Ishikawa (cell line): ENCODE measurements around the gene CHMP6.

Source experiments
- CEBPB ChIP-seq: IDR thresholded peaks from 2 replicates; pipeline ENCODE4 v1.6.1; 2012
- CREB1 ChIP-seq: IDR thresholded peaks from 2 replicates; pipeline ENCODE4 v1.6.1; 2012; ENCODE audit warnings: low read depth
- EGR1 ChIP-seq: IDR thresholded peaks from 2 replicates; pipeline ENCODE4 v1.6.1; 2012
- EP300 ChIP-seq: IDR thresholded peaks from 2 replicates; pipeline ENCODE4 v1.6.1; 2012; ENCODE audit warnings: borderline replicate concordance
- FOXM1 ChIP-seq: IDR thresholded peaks from 2 replicates; pipeline ENCODE4 v1.6.1; 2012; ENCODE audit warnings: low read depth, borderline replicate concordance
- NFIC ChIP-seq: IDR thresholded peaks from 2 replicates; pipeline ENCODE4 v1.6.1; 2012
- RAD21 ChIP-seq: IDR thresholded peaks from 2 replicates; pipeline ENCODE4 v1.6.1; 2012; ENCODE audit warnings: low read depth
- TAF1 ChIP-seq: IDR thresholded peaks from 2 replicates; pipeline ENCODE4 v1.6.1; 2012; ENCODE audit warnings: low read depth, mild to moderate bottlenecking
- TCF12 ChIP-seq: IDR thresholded peaks from 2 replicates; pipeline ENCODE4 v1.6.1; 2012; ENCODE audit warnings: low read depth
- TEAD4 ChIP-seq: IDR thresholded peaks from 2 replicates; pipeline ENCODE4 v1.6.1; 2012
- YY1 ChIP-seq: IDR thresholded peaks from 2 replicates; pipeline ENCODE4 v1.6.1; 2012; ENCODE audit warnings: low read depth
- ZBTB7A ChIP-seq: IDR thresholded peaks from 2 replicates; pipeline ENCODE4 v1.6.1; 2012; ENCODE audit warnings: low read depth
- TF ChIP-seq, protein P1 (sequence below): IDR thresholded peaks from 2 replicates; pipeline ENCODE4 v1.6.1; 2012
- TF ChIP-seq, protein P2 (sequence below): IDR thresholded peaks from 2 replicates; pipeline ENCODE4 v1.6.1; 2012; ENCODE audit warnings: low read depth, mild to moderate bottlenecking
- TF ChIP-seq, protein P3 (sequence below): IDR thresholded peaks from 2 replicates; pipeline ENCODE4 v1.6.1; 2012

CHMP6 gene

GRCh38 chr17:81015136-81015535 is 23.5 kb downstream of the CHMP6 start:
- TF ChIP-seq CREB1 = no peak
- no peak for TF ChIP-seq TAF1
- no peak for TF ChIP-seq FOXM1
- TF ChIP-seq, protein P1, sequence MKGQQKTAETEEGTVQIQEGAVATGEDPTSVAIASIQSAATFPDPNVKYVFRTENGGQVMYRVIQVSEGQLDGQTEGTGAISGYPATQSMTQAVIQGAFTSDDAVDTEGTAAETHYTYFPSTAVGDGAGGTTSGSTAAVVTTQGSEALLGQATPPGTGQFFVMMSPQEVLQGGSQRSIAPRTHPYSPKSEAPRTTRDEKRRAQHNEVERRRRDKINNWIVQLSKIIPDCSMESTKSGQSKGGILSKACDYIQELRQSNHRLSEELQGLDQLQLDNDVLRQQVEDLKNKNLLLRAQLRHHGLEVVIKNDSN = no peak
- TF ChIP-seq EP300 = no peak
- no peak for TF ChIP-seq NFIC
- TF ChIP-seq TEAD4 = no peak

DNA sequence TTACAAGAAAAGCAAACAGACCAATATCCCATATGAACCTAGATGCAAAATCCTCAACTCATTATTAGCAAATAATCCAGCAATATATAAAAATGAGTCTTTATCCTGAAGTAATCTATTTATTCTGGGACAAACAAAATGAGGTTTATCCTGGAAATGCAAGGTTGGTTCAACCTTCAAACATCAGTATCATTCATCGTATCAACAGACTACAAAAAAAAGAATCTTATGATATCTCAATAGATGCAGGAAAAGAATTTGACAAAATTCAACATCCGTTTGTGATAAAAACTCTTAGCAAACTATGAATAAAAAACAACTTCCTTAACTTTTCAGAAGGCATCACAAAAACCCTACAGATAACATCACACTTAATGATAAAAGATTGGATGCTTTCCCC is 24.9 kb downstream of the CHMP6 start:
- no peak for TF ChIP-seq CEBPB
- no peak for TF ChIP-seq ZBTB7A
- TF ChIP-seq, protein P1 = no peak
- no peak for TF ChIP-seq FOXM1
- no peak for TF ChIP-seq EP300
- TF ChIP-seq RAD21 = no peak
- TF ChIP-seq, protein P2, sequence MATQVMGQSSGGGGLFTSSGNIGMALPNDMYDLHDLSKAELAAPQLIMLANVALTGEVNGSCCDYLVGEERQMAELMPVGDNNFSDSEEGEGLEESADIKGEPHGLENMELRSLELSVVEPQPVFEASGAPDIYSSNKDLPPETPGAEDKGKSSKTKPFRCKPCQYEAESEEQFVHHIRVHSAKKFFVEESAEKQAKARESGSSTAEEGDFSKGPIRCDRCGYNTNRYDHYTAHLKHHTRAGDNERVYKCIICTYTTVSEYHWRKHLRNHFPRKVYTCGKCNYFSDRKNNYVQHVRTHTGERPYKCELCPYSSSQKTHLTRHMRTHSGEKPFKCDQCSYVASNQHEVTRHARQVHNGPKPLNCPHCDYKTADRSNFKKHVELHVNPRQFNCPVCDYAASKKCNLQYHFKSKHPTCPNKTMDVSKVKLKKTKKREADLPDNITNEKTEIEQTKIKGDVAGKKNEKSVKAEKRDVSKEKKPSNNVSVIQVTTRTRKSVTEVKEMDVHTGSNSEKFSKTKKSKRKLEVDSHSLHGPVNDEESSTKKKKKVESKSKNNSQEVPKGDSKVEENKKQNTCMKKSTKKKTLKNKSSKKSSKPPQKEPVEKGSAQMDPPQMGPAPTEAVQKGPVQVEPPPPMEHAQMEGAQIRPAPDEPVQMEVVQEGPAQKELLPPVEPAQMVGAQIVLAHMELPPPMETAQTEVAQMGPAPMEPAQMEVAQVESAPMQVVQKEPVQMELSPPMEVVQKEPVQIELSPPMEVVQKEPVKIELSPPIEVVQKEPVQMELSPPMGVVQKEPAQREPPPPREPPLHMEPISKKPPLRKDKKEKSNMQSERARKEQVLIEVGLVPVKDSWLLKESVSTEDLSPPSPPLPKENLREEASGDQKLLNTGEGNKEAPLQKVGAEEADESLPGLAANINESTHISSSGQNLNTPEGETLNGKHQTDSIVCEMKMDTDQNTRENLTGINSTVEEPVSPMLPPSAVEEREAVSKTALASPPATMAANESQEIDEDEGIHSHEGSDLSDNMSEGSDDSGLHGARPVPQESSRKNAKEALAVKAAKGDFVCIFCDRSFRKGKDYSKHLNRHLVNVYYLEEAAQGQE = no peak
- TF ChIP-seq EGR1 = no peak

- no peak for TF ChIP-seq TAF1
- TF ChIP-seq TCF12 = no peak
- TF ChIP-seq TEAD4 = no peak
- no peak for TF ChIP-seq RAD21
- TF ChIP-seq, protein P1 = no peak
- no peak for TF ChIP-seq CEBPB
- no peak for TF ChIP-seq NFIC
- no peak for TF ChIP-seq EGR1
- TF ChIP-seq CREB1 = no peak
- TF ChIP-seq ZBTB7A = no peak
- no peak for TF ChIP-seq YY1
- TF ChIP-seq FOXM1 = no peak
- no peak for TF ChIP-seq EP300
- TF ChIP-seq, protein P3, sequence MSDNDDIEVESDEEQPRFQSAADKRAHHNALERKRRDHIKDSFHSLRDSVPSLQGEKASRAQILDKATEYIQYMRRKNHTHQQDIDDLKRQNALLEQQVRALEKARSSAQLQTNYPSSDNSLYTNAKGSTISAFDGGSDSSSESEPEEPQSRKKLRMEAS = no peak
- TF ChIP-seq, protein P2 = no peak
These were observed 26.6 kb downstream of the CHMP6 start for GRCh38 chr17:81018044-81018802.

DNA sequence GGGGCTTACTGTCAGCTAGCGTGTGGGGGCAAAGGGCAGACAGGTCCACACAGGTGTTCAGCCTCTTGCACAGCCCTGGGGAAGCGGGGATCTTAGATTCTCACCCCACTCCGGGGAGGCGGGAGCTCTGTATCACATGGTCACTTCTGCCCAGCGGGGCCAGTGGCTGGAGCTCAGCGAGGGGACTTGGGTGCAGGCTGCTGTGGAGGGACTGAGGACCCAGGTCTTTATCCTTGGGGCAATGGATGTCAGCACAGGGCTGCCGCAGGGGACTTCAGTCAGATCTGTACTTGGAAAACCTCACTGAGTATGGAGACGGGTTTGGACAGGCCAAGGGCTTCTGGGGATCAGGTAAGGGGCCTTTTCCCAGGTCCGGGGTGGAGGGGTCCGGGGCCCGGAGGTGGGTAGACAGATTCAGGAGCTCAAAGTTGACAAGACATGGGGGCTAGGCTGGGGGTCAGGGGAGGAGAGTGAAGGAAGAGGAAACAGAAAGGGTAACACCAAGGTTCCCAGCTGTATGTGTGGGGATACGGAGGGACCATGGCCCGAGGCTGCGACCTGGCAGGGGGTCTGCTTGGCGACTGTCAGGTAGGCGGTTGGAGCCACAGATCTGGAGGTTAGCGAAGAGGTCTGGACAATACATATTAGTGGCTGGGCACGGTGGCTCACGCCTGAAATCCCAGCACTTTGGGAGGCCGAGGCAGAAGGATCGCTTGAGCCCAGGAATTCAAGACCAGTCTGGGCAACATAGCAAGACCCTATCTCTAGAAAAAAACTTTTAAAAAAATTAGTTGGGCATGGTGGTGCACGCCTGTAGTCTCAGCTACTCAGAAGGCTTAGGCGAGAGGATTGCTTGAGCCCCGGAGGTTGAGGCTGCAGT is 28.2 kb downstream of the CHMP6 start:
- TF ChIP-seq CREB1 (no peak), YY1 (no peak), NFIC (no peak), RAD21 (no peak), FOXM1 (no peak)
- TF ChIP-seq, protein P1 = no peak

DNA sequence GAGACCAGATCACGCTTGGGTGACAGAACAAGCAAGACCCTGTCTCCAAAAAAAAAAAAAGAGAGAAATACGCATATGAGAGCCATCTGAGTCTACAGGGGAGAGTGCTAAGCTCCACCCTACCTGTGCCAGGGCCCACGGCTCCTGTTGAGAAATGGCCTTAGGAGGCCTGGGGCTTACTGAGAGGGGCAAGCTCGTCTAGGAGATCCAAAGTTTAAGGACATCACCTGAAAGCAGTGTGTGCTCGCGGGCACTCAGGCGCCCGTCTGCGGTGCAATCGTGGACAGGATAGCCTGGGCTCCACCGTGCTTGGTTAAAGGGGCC is 28.8 kb downstream of the CHMP6 start:
- no peak for TF ChIP-seq FOXM1
- TF ChIP-seq NFIC = no peak
- no peak for TF ChIP-seq TAF1
- TF ChIP-seq EP300 = no peak
- no peak for TF ChIP-seq RAD21
